H1 (cell line): ENCODE data around the gene GYPC. TPM values are rescaled to one million over a fixed set of nuclear protein-coding genes. Genes with fewer than 3 reads are reported as not detected.

Experiments used
- CTCF ChIA-PET: fragments of 300-600 bp; sonication (Branson Sonifier 250); formaldehyde crosslinking; loops from one replicate; lab custom pipeline; 2021; ENCODE audit not compliant: partially characterized antibody; lab: Charles Lee
- POLR2A ChIA-PET: fragments of 300-600 bp; sonication (Branson Sonifier 250); formaldehyde crosslinking; loops from one replicate; lab custom pipeline; 2021; ENCODE audit warnings: inconsistent platforms; ENCODE audit not compliant: partially characterized antibody; lab: Charles Lee
- DNase-seq, 2 experiments: peaks; one replicate each; pipeline versions ENCODE4 v3.0.0 to v3.0.0-alpha.2; 2010 to 2022; ENCODE audit warnings: low spot score in 2 of 2, low read depth in 1 of 2, mixed read lengths in 1 of 2
- FAIRE-seq: peaks from 2 replicates; lab custom pipeline; 2011; peaks lifted over from hg19 to GRCh38; lab: Jason Lieb, UNC
- H2AFZ ChIP-seq: 2 replicates; pipeline ENCODE4 v1.8.1; 2012; ENCODE audit warnings: low read length, inconsistent platforms
- H2AK5ac ChIP-seq: 2 replicates; pipeline ENCODE4 v1.6.1; 2013; ENCODE audit warnings: low read depth, low read length
- H2BK120ac ChIP-seq: replicated peaks from 2 replicates; pipeline ENCODE3; 2013; ENCODE audit warnings: low read depth, low read length, inconsistent platforms
- H2BK12ac ChIP-seq: 2 replicates; pipeline ENCODE4 v1.6.1; 2013; ENCODE audit warnings: low read depth, low read length
- H2BK15ac ChIP-seq: 2 replicates; pipeline ENCODE4 v1.6.1; 2013; ENCODE audit warnings: low read length
- H2BK20ac ChIP-seq: 2 replicates; pipeline ENCODE4 v1.6.1; 2013; ENCODE audit warnings: low read length
- H2BK5ac ChIP-seq: 2 replicates; pipeline ENCODE4 v1.6.1; 2013; ENCODE audit warnings: low read depth, low read length
- H3K14ac ChIP-seq: 2 replicates; pipeline ENCODE4 v1.6.1; 2013; ENCODE audit warnings: inconsistent platforms; ENCODE audit not compliant: insufficient read length
- H3K18ac ChIP-seq: 2 replicates; pipeline ENCODE4 v1.6.1; 2013; ENCODE audit warnings: low read length; ENCODE audit errors: extremely low read depth
- H3K23ac ChIP-seq: 2 replicates; pipeline ENCODE4 v1.6.1; 2013; ENCODE audit warnings: inconsistent platforms; ENCODE audit not compliant: insufficient read length
- H3K23me2 ChIP-seq: 2 replicates; pipeline ENCODE4 v1.6.1; 2013; ENCODE audit warnings: low read depth, low read length
- H3K27ac ChIP-seq: 2 replicates; pipeline ENCODE4 v1.6.1; 2011; ENCODE audit warnings: low read depth, low read length, inconsistent platforms
- H3K27me3 ChIP-seq, 4 experiments: replicated peaks in 1 of 4; 1 replicate in 1 of 4; 2 replicates in 3 of 4; pipeline versions ENCODE4 v1.6.1 to v1.8.1; 2011 to 2013; ENCODE audit warnings: low read length in 3 of 4, mild to moderate bottlenecking in 3 of 4, inconsistent platforms in 2 of 4, mixed read lengths in 2 of 4, moderate library complexity in 1 of 4; ENCODE audit not compliant: control insufficient read depth in 3 of 4, insufficient read depth in 3 of 4; ENCODE audit errors: extremely low read depth in 1 of 4
- H3K36me3 ChIP-seq, 4 experiments: 2 replicates each; pipeline versions ENCODE4 v1.6.1 to v1.8.1; 2011 to 2013; ENCODE audit warnings: mild to moderate bottlenecking in 4 of 4, low read length in 3 of 4, moderate library complexity in 2 of 4, control low read depth in 1 of 4, inconsistent platforms in 1 of 4; ENCODE audit not compliant: insufficient read depth in 4 of 4, control insufficient read depth in 2 of 4
- H3K4ac ChIP-seq: replicated peaks from 2 replicates; pipeline ENCODE3; 2013; ENCODE audit warnings: low read length, low read depth, mixed read lengths, inconsistent platforms; ENCODE audit not compliant: insufficient read length
- H3K4me1 ChIP-seq, 4 experiments: replicated peaks in 1 of 4; 1 replicate in 1 of 4; 2 replicates in 3 of 4; pipeline versions ENCODE4 v1.6.1 to v1.8.1; 2011 to 2013; ENCODE audit warnings: low read length in 3 of 4, inconsistent platforms in 2 of 4, mixed read lengths in 1 of 4; ENCODE audit not compliant: insufficient read depth in 4 of 4, control insufficient read depth in 3 of 4
- H3K4me2 ChIP-seq, 2 experiments: 2 replicates each; pipeline versions ENCODE4 v1.6.1 to v1.8.1; 2011 to 2013; ENCODE audit warnings: low read depth in 2 of 2, low read length in 2 of 2, control low read depth in 1 of 2, inconsistent platforms in 1 of 2, mild to moderate bottlenecking in 1 of 2; ENCODE audit not compliant: insufficient read depth in 1 of 2
- H3K4me3 ChIP-seq, 4 experiments: fragments of 200-600, 300-600 bp in 1 of 4; sonication (generic), shearing (Covaris generic), sonication (Bioruptor Twin) in 1 of 4; 2 replicates each; pipeline versions ENCODE4 v1.5.1 to v1.8.1; 2011 to 2016; ENCODE audit warnings: low read length in 4 of 4, low read depth in 3 of 4, control low read depth in 2 of 4, inconsistent platforms in 2 of 4, mild to moderate bottlenecking in 2 of 4, mixed read lengths in 1 of 4, moderate library complexity in 1 of 4; ENCODE audit not compliant: insufficient read depth in 2 of 4; ENCODE audit errors: extremely low read depth in 1 of 4
- H3K56ac ChIP-seq: replicated peaks from 2 replicates; pipeline ENCODE3; 2013; ENCODE audit warnings: low read depth, mild to moderate bottlenecking, mixed read lengths, low read length, inconsistent platforms; ENCODE audit not compliant: insufficient read length
- H3K79me1 ChIP-seq: 2 replicates; pipeline ENCODE4 v1.6.1; 2013; ENCODE audit warnings: low read depth, low read length, control low read depth
- H3K79me2 ChIP-seq, 2 experiments: 2 replicates each; pipeline versions ENCODE4 v1.6.1 to v1.8.1; 2012 to 2013; ENCODE audit warnings: low read length in 2 of 2, mild to moderate bottlenecking in 2 of 2, inconsistent platforms in 1 of 2; ENCODE audit not compliant: insufficient read depth in 2 of 2, control insufficient read depth in 1 of 2
- H3K9ac ChIP-seq, 4 experiments: replicated peaks in 1 of 4; 1 replicate in 1 of 4; 2 replicates in 3 of 4; pipeline versions ENCODE4 v1.6.1 to v1.8.1; 2011 to 2013; ENCODE audit warnings: low read depth in 3 of 4, low read length in 3 of 4, control low read depth in 2 of 4, mild to moderate bottlenecking in 2 of 4, moderate library complexity in 2 of 4, inconsistent platforms in 1 of 4; ENCODE audit errors: extremely low read depth in 1 of 4
- H3K9me3 ChIP-seq, 2 experiments: 2 replicates each; pipeline versions ENCODE4 v1.6.1 to v1.8.1; 2012 to 2013; ENCODE audit warnings: mild to moderate bottlenecking in 2 of 2, moderate library complexity in 2 of 2, control low read depth in 1 of 2, inconsistent platforms in 1 of 2, low read depth in 1 of 2, low read length in 1 of 2, mixed read lengths in 1 of 2; ENCODE audit not compliant: insufficient read depth in 2 of 2
- H4K20me1 ChIP-seq, 2 experiments: replicated peaks in 1 of 2; 2 replicates each; pipeline versions ENCODE3 to v1.8.1; 2011 to 2013; ENCODE audit warnings: inconsistent platforms in 2 of 2, low read length in 2 of 2, mild to moderate bottlenecking in 1 of 2; ENCODE audit not compliant: insufficient read depth in 2 of 2, control insufficient read depth in 1 of 2
- H4K5ac ChIP-seq: 2 replicates; pipeline ENCODE4 v1.6.1; 2013; ENCODE audit warnings: low read length, low read depth, mixed read lengths, inconsistent platforms; ENCODE audit not compliant: insufficient read length
- H4K8ac ChIP-seq: 2 replicates; pipeline ENCODE4 v1.8.0; 2013; ENCODE audit warnings: mild to moderate bottlenecking, moderate library complexity, low read length, inconsistent platforms; ENCODE audit not compliant: insufficient read depth; ENCODE audit errors: extremely low read depth
- H4K91ac ChIP-seq: replicated peaks from 2 replicates; pipeline ENCODE3; 2013; ENCODE audit warnings: low read length, mixed read lengths, inconsistent platforms; ENCODE audit not compliant: insufficient read length
- ASH2L ChIP-seq: fragments of 200-600, 300-600 bp; sonication (generic); IDR thresholded peaks from one replicate; pipeline ENCODE4 v1.7.1; 2017; ENCODE audit warnings: low read length
- CEBPB ChIP-seq: IDR thresholded peaks from 2 replicates; pipeline ENCODE4 v1.6.1; 2012; ENCODE audit warnings: low read depth, low read length
- CTBP2 ChIP-seq: IDR thresholded peaks from 2 replicates; pipeline ENCODE4 v1.7.0; 2011; ENCODE audit warnings: borderline replicate concordance, mild to moderate bottlenecking, moderate library complexity, mixed read lengths, low read length; ENCODE audit not compliant: insufficient read depth, insufficient read length
- GABPA ChIP-seq: IDR thresholded peaks from 2 replicates; pipeline ENCODE4 v1.6.1; 2011; ENCODE audit warnings: mild to moderate bottlenecking, low read length, moderate library complexity, borderline replicate concordance; ENCODE audit not compliant: insufficient read depth
- NRF1 ChIP-seq: IDR thresholded peaks from 2 replicates; pipeline ENCODE4 v1.6.1; 2011; ENCODE audit warnings: mild to moderate bottlenecking, low read depth, low read length, improper control_type of control experiment
- SP1 ChIP-seq: IDR thresholded peaks from 2 replicates; pipeline ENCODE4 v1.6.1; 2011; ENCODE audit warnings: low read depth, low read length
- SRF ChIP-seq: IDR thresholded peaks from 2 replicates; pipeline ENCODE4 v1.6.1; 2011; ENCODE audit warnings: mild to moderate bottlenecking, low read depth, low read length, moderate library complexity
- TBP ChIP-seq: IDR thresholded peaks from 2 replicates; pipeline ENCODE4 v1.6.1; 2011; ENCODE audit warnings: low read depth, low read length, improper control_type of control experiment
- TCF12 ChIP-seq: IDR thresholded peaks from 2 replicates; pipeline ENCODE4 v1.6.1; 2011; ENCODE audit warnings: low read depth, mild to moderate bottlenecking, low read length
- YY1 ChIP-seq: IDR thresholded peaks from 2 replicates; pipeline ENCODE4 v1.6.1; 2011; ENCODE audit warnings: low read depth, mild to moderate bottlenecking, low read length
- ZNF274 ChIP-seq: IDR thresholded peaks from 2 replicates; pipeline ENCODE4 v1.7.0; 2012; ENCODE audit warnings: low read length, borderline replicate concordance; ENCODE audit errors: extremely low read depth
- whole genome bisulfite sequencing, 2 experiments: shearing (Covaris generic) in 1 of 2; methylation state at CpG; one replicate each; pipeline versions ENCODE4 v1.1.6 to v1.1.7; 2013 to 2015; ENCODE audit warnings: low lambda C conversion rate in 2 of 2, mixed read lengths in 2 of 2, inconsistent platforms in 1 of 2, low coverage in 1 of 2, missing lambda C conversion rate in 1 of 2; ENCODE audit not compliant: insufficient replicate concordance in 2 of 2, insufficient coverage in 1 of 2, insufficient read length in 1 of 2; ENCODE audit errors: extremely low coverage in 1 of 2, missing lambda C conversion rate in 1 of 2; 5-methylcytosine and 5-hydroxymethylcytosine counted together
- polyA plus RNA-seq, 7 experiments: library from polyadenylated mRNA; depleted of rRNA in 3 of 7; stranded (reverse) in 5 of 7; unstranded in 2 of 7; fragments of >200 nt in 5 of 7; fragments of 200-250 nt in 2 of 7; gene quantifications; 1 replicate in 5 of 7; 2 replicates in 1 of 7; 4 replicates in 1 of 7; pipeline versions ENCODE4 v1.2.1 to v1.2.3, GENCODE V29; 2011 to 2013; ENCODE audit warnings: missing spikeins in 2 of 7, mixed read lengths in 2 of 7
- total RNA-seq: library from RNA; stranded (reverse); fragmentation: NEBNext Ultra II Directional; extraction: Animal tissue kit (Norgen Biotek cat#: 25700); gene quantifications from 2 replicates; pipeline ENCODE4 v1.2.1, GENCODE V29; 2021

Gene GYPC
- total and polyA plus RNA-seq, 2 of the 8 experiments (the other 6 are each of a cell fraction or from before 2014, with no cell fraction given) = 26.8 to 53.6 TPM

DNA sequence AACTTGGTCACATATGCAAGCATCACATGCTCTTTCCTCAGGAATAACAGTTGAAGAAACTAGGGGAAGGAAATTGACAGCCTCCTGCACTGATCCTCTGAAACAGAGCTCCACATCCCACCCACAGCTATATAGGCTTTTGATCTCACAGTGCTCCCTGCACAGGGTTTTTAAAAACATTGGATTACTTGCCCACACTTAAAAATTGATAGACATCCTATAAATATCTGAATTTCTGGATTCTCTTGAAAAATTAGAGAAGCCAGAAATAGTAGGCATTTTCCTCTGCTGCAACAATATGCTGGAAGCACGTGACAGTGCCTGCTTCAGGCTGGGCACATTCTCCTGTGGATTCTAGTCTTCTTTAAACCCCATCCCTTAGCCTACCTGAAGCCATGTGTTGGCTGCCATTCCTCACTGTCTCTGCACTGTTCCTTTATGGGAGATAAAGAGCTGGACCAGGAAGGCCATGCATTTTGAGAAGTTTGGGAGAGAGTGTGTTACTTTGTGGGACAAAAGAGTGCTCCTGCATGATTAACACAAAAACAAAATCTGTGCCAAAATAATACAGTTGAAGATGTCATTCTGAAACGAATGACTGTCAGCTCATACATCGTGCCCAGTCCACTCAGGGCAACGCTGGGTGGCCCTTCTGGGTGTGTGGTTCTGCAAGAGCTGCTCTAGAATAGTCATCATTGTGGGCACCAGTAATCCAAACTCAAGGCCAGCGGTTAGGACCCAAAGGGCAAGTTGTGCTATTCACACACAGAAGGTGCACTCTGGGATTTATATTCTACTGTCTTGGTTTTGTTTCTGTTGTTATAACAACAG is 59.8 kb downstream of the GYPC start:
- no peak overlapping the region for H3K56ac ChIP-seq
- H4K8ac ChIP-seq = no peak overlapping the region
- no peak overlapping the region for H2BK20ac ChIP-seq
- H3K9me3 ChIP-seq = 0 out of 4 replicates have a peak, but pooled peaks cover 0 to 2% of the 10 kb centered on the region in 2 experiments
- no peak for TF ChIP-seq YY1
- no peak for TF ChIP-seq ZNF274
- TF ChIP-seq TBP = no peak
- no peak for TF ChIP-seq SP1
- TF ChIP-seq SRF = no peak
- TF ChIP-seq TCF12 = no peak
- no peak for TF ChIP-seq GABPA
- no peak for TF ChIP-seq CEBPB
- no peak for TF ChIP-seq ASH2L
- no peak for TF ChIP-seq CTBP2
- TF ChIP-seq NRF1 = no peak
- TF ChIP-seq, all 59 proteins: peak for 0
- Histone ChIP-seq H3K4me2 (no peak overlapping the region), H3K36me3 (no peaks in the 10 kb centered on the region), H2AFZ (no peak overlapping the region), H3K4me3 (no peak overlapping the region), H3K23ac (no peak overlapping the region), H3K23me2 (no peaks in the 10 kb centered on the region; the same call in 1 of the 2 replicates), H3K9ac (no peak overlapping the region), H4K5ac (no peak overlapping the region), H3K18ac (no peak overlapping the region), H3K4me1 (no peaks in the 10 kb centered on the region), H2BK12ac (no peak overlapping the region), H2AK5ac (no peak overlapping the region), H4K91ac (no peak overlapping the region), H2BK120ac (no peak overlapping the region), H3K4ac (no peak overlapping the region), H3K14ac (no peak overlapping the region), H3K27me3 (no peaks in the 10 kb centered on the region), H2BK15ac (no peak overlapping the region), H3K79me2 (no peaks in the 10 kb centered on the region), H3K27ac (no peak overlapping the region), H2BK5ac (no peak overlapping the region), H4K20me1 (no peaks in the 10 kb centered on the region), H3K79me1 (no peaks in the 10 kb centered on the region)
- FAIRE-seq = no peak
- ChIA-PET CTCF (interaction anchor here (0.5 to 1.5 kb wide), 7 partner anchors 9 to 840 kb away, joined by 3 to 4 read pairs (median 3); no protein-coding TSS in a partner anchor), POLR2A (no interaction called here)
- no peak for DNase-seq
- WGBS, 2 experiments = 73% methylated on average over 5 of the region's 5 CpGs; no CpG with 5 or more reads in 1 of the 2 experiments
